HepG2 (cell line): ENCODE data around the gene VPS13D. TPM values are rescaled to one million over a fixed set of nuclear protein-coding genes. Genes with fewer than 3 reads are reported as not detected.
A peak's percentile ranks its signal among the peaks of the same experiment; 100 is the strongest.

Source experiments
- ATAC-seq: fragments of 200-7000 bp; cut with Tn5 transposase; 3 replicates; pipeline ENCODE4 v1.9.1; 2020; ENCODE audit warnings: mild to moderate bottlenecking, moderate library complexity
- BruUV-seq: library from RNA; stranded (reverse); fragments of 400-500 nt; replicated peaks from 2 replicates; lab custom pipeline; 2021; lab: Mats Ljungman, UMichigan
- CTCF ChIA-PET: fragments of 300-600 bp; formaldehyde crosslinking; extraction: SDS; loops from one replicate; lab custom pipeline; 2021; ENCODE audit warnings: low total read pairs, inconsistent platforms, low intra/inter-chr PET ratio; lab: Yijun Ruan, JAX
- POLR2A ChIA-PET: fragments of 350-600 bp; sonication (Branson Sonifier 250); formaldehyde crosslinking; loops from one replicate; lab custom pipeline; 2020; ENCODE audit warnings: antibody characterized with exemption, inconsistent platforms; lab: Yijun Ruan, JAX
- DNase-seq: peaks from one replicate; pipeline ENCODE4 v3.0.0-alpha.2; 2015; ENCODE audit warnings: low spot score
- FAIRE-seq: peaks from 3 replicates; lab custom pipeline; 2011; peaks lifted over from hg19 to GRCh38; lab: Jason Lieb, UNC
- H2AFZ ChIP-seq: one replicate; pipeline ENCODE4 v1.6.1; 2011; ENCODE audit warnings: low read length, inconsistent platforms
- H3K27ac ChIP-seq: fragments of 300-600 bp; 3 replicates; pipeline ENCODE4 v1.8.0; 2011; ENCODE audit warnings: mixed run types, mild to moderate bottlenecking, mixed read lengths, low read length, inconsistent platforms; ENCODE audit not compliant: insufficient read depth; ENCODE audit errors: extremely low read length
- H3K27me3 ChIP-seq, 2 experiments: fragments of 200-600 bp in 1 of 2; 2 replicates in 1 of 2; 3 replicates in 1 of 2; pipeline versions ENCODE4 v1.6.0 to v1.8.0; 2011; ENCODE audit warnings: low read length in 2 of 2, mild to moderate bottlenecking in 2 of 2, moderate library complexity in 2 of 2, inconsistent platforms in 1 of 2; ENCODE audit not compliant: insufficient read depth in 2 of 2, control insufficient read depth in 1 of 2
- H3K36me3 ChIP-seq, 2 experiments: fragments of 200-600 bp in 1 of 2; replicated peaks in 1 of 2; 2 replicates in 1 of 2; 3 replicates in 1 of 2; pipeline versions ENCODE4 v1.5.1 to v1.8.0; 2011; ENCODE audit warnings: low read length in 2 of 2, inconsistent platforms in 1 of 2; ENCODE audit not compliant: insufficient read depth in 2 of 2, control insufficient read depth in 1 of 2
- H3K4me1 ChIP-seq: 2 replicates; pipeline ENCODE4 v1.5.1; 2012; ENCODE audit warnings: low read length, inconsistent platforms; ENCODE audit not compliant: insufficient read depth
- H3K4me2 ChIP-seq: 2 replicates; pipeline ENCODE4 v1.6.0; 2011; ENCODE audit warnings: low read depth, low read length, inconsistent platforms
- H3K4me3 ChIP-seq, 3 experiments: fragments of 200-600 bp in 1 of 3; sonication (generic), shearing (Covaris generic) in 1 of 3; replicated peaks in 1 of 3; 2 replicates each; pipeline ENCODE4 v1.5.1; 2011 to 2016; ENCODE audit warnings: low read length in 3 of 3, inconsistent platforms in 2 of 3, low read depth in 2 of 3, mild to moderate bottlenecking in 2 of 3, control low read depth in 1 of 3, mixed read lengths in 1 of 3; ENCODE audit not compliant: insufficient read depth in 1 of 3
- H3K79me2 ChIP-seq: one replicate; pipeline ENCODE4 v1.6.1; 2011; ENCODE audit warnings: low read length, inconsistent platforms; ENCODE audit not compliant: insufficient read depth
- H3K9ac ChIP-seq: 2 replicates; pipeline ENCODE4 v1.6.0; 2011; ENCODE audit warnings: mild to moderate bottlenecking, low read depth, low read length, inconsistent platforms; ENCODE audit not compliant: insufficient read depth
- H3K9me3 ChIP-seq: 2 replicates; pipeline ENCODE4 v1.5.1; 2012; ENCODE audit warnings: mild to moderate bottlenecking, low read length
- H4K20me1 ChIP-seq: 2 replicates; pipeline ENCODE4 v1.6.0; 2011; ENCODE audit warnings: inconsistent platforms, mild to moderate bottlenecking, low read length, moderate library complexity; ENCODE audit not compliant: insufficient read depth
- AGO2 ChIP-seq: fragments of 200-400 bp; formaldehyde crosslinking; optimal IDR thresholded peaks from 2 replicates; pipeline ENCODE3; 2017; ENCODE audit warnings: mild to moderate bottlenecking, low read depth, low read length, moderate library complexity
- MED8 ChIP-seq: sonication (generic); formaldehyde crosslinking; IDR thresholded peaks from 2 replicates; pipeline ENCODE4 v1.8.1; 2023; ENCODE audit warnings: mild to moderate bottlenecking, missing genetic modification reagents; ENCODE audit not compliant: insufficient replicate concordance
- NFE2 ChIP-seq: sonication (generic); formaldehyde crosslinking; IDR thresholded peaks from 2 replicates; pipeline ENCODE4 v1.4.0; 2020; ENCODE audit warnings: missing genetic modification reagents
- RNF2 ChIP-seq: fragments of 450-650 bp; conservative IDR thresholded peaks from 2 replicates; pipeline ENCODE4 v1.6.1; 2016; ENCODE audit warnings: low read depth
- TBX3 ChIP-seq: fragments of 450-650 bp; IDR thresholded peaks from 2 replicates; pipeline ENCODE4 v1.6.1; 2017; ENCODE audit warnings: antibody characterized with exemption, mild to moderate bottlenecking, inconsistent platforms, borderline replicate concordance
- ZNF235 ChIP-seq: sonication (generic); formaldehyde crosslinking; IDR thresholded peaks from 2 replicates; pipeline ENCODE4 v1.8.1; 2023; ENCODE audit warnings: mild to moderate bottlenecking, missing genetic modification reagents, borderline replicate concordance
- ZNF549 ChIP-seq: sonication (generic); formaldehyde crosslinking; IDR thresholded peaks from 2 replicates; pipeline ENCODE4 v1.5.0; 2020; ENCODE audit warnings: missing genetic modification reagents
- ZNF768 ChIP-seq: sonication (generic); formaldehyde crosslinking; IDR thresholded peaks from 2 replicates; pipeline ENCODE4 v1.4.0; 2020; ENCODE audit warnings: missing genetic modification reagents
- WGBS: methylation state at CpG from one replicate; pipeline ENCODE4 v1.1.6; 2017; ENCODE audit warnings: low lambda C conversion rate; 5-methylcytosine and 5-hydroxymethylcytosine counted together
- in situ Hi-C: cut with HindIII; loops from 2 replicates; pipeline ENCODE4 v1.10.0; 2017; ENCODE audit warnings: low pct_unique_long_range_greater_than_20kb; ENCODE audit not compliant: extremely low pct_ligation_motif_present
- intact Hi-C: fragments of 100-400 bp; cut with micrococcal nuclease; formaldehyde crosslinking; loops from one replicate; pipeline ENCODE4 v1.10.0; 2022; ENCODE audit not compliant: unreplicated experiment
- polyA plus RNA-seq, 8 experiments: library from polyadenylated mRNA; depleted of rRNA in 3 of 8; stranded (reverse) in 7 of 8; unstranded in 1 of 8; fragments of >200 nt; fragmentation: Illumina TruSeq in 4 of 8; extraction: Trizol in 4 of 8; gene quantifications; 2 replicates each; pipeline versions ENCODE4 v1.2.1 to v1.2.3, GENCODE V29; 2011 to 2016; ENCODE audit warnings: low read depth in 4 of 8, missing spikeins in 1 of 8, mixed read lengths in 1 of 8; ENCODE audit not compliant: insufficient read depth in 1 of 8
- total RNA-seq, 5 experiments: library from RNA; depleted of rRNA; stranded (reverse); fragments of >200 nt; fragmentation: Illumina TruSeq; extraction: Trizol; gene quantifications; 2 replicates each; pipeline ENCODE4 v1.2.3, GENCODE V29; 2016; ENCODE audit warnings: low read depth in 1 of 5
- TF ChIP-seq, protein P1 (sequence below): sonication (generic); formaldehyde crosslinking; IDR thresholded peaks from 2 replicates; pipeline ENCODE4 v1.4.0; 2020; ENCODE audit warnings: missing genetic modification reagents

Gene VPS13D
- total and polyA plus RNA-seq, 2 of the 13 experiments (the other 11 are each of a cell fraction or from before 2014, with no cell fraction given), result 8.6 to 13.9 TPM

DNA sequence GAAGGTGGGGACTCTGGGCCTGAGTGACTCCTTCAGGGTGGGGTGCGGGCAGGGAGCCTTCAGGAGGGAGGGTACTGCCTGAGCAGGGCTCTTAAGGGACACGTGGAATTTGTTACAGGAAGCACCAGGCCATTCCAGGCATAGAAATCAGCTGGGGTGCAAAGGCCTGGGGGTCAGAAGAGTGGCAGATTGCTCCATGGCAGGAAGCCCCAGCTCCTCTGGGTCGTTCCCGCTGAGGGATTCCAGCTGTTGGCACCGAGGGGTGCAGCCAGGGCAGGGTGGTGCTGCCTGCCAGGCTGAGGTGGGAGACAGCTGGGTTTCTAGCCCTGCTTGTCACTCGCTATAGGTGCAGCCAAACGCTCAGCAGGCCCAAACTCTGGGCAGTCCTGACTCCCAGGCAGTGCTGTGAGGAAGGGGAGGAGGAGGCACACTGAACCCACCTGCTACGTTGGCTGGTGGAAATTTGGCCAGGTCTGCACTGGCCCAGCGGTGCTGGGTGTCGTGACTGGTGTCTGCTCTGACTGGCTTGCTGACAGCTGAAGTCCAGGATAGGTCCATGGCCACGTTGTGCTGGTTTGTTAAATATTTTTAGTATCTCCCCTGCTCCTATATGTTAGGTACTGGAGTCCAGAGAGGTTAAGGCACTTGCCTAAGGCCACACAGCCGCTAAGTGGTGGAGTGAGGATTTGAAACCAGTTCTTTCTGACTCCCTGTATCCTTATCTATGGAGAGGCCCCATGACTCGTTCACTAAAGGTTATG lies 43.7 kb upstream of the VPS13D start:
- H4K20me1 ChIP-seq, result no peaks in the 10 kb centered on the region
- H3K27ac ChIP-seq, result no peak overlapping the region
- in situ Hi-C loops, result no loop called here
- H3K9me3 ChIP-seq, result no peaks in the 10 kb centered on the region
- POLR2A ChIA-PET, result no interaction called here
- H3K36me3 ChIP-seq, result no peaks in the 10 kb centered on the region
- H3K4me3 ChIP-seq, result peak overlapping the region in 1 of 3 experiments; percentile 51; a peak in 1 of 6 replicates
- BruUV-seq, result no TSS peak
- H2AFZ ChIP-seq, result no peak overlapping the region
- TF ChIP-seq AGO2, result no peak
- peak; percentile 90 for TF ChIP-seq ZNF768 (CRISPR knock-in tag)
- TF ChIP-seq, protein P1, sequence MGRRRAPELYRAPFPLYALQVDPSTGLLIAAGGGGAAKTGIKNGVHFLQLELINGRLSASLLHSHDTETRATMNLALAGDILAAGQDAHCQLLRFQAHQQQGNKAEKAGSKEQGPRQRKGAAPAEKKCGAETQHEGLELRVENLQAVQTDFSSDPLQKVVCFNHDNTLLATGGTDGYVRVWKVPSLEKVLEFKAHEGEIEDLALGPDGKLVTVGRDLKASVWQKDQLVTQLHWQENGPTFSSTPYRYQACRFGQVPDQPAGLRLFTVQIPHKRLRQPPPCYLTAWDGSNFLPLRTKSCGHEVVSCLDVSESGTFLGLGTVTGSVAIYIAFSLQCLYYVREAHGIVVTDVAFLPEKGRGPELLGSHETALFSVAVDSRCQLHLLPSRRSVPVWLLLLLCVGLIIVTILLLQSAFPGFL, result no peak
- peak; percentile 36 for ATAC-seq
- no peak for DNase-seq
- WGBS, result 11% methylated on average over 7 of the region's 13 CpGs
- no peaks in the 10 kb centered on the region for H3K79me2 ChIP-seq
- H3K4me2 ChIP-seq, result peak overlapping the region; percentile 62
- peaks cover 44% of the 10 kb centered on the region for H3K4me1 ChIP-seq
- no peak for FAIRE-seq
- CTCF ChIA-PET, result no interaction called here
- peak overlapping the region; percentile 16; the same call in 1 of the 2 replicates for H3K9ac ChIP-seq
- intact Hi-C loops, result no loop called here
- H3K27me3 ChIP-seq, result peaks cover 8 to 31% of the 10 kb centered on the region in 2 experiments; a peak in 4 of 5 replicates

DNA sequence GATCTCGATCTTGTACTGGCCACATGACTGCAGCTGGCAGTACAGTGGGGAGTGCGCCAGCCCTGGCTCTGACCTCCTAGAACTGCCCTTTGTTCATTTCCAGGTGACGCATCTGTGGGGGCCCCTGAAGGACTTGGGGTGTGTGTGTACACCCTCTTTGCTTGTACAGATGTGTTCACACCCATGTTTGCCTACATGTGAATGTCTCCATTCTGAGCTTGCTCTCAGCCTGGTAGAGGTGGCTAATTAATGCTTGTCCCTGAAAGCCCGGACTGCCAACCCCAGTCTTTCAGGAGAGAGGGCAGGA lies 43.2 kb upstream of the VPS13D start:
- Histone ChIP-seq H3K9ac (no peak overlapping the region), H3K4me2 (no peak overlapping the region), H3K9me3 (no peaks in the 10 kb centered on the region), H4K20me1 (no peaks in the 10 kb centered on the region), H2AFZ (no peak overlapping the region), H3K79me2 (no peaks in the 10 kb centered on the region), H3K27me3 (peaks cover 8 to 37% of the 10 kb centered on the region in 2 experiments; a peak in 4 of 5 replicates), H3K4me3 (no peak overlapping the region), H3K27ac (no peak overlapping the region), H3K4me1 (peaks cover 44% of the 10 kb centered on the region), H3K36me3 (no peaks in the 10 kb centered on the region)
- intact Hi-C loops, result no loop called here
- POLR2A ChIA-PET, result no interaction called here
- WGBS, result 0% methylated on average over 2 of the region's 4 CpGs
- CTCF ChIA-PET, result no interaction called here
- TF ChIP-seq RNF2, result no peak
- TF ChIP-seq TBX3, result no peak
- TF ChIP-seq ZNF549 (CRISPR knock-in tag), result no peak
- TF ChIP-seq MED8, result no peak
- no peak for TF ChIP-seq ZNF235 (CRISPR knock-in tag)
- no peak for TF ChIP-seq NFE2 (CRISPR knock-in tag)
- BruUV-seq, result no TSS peak
- FAIRE-seq (no peak), ATAC-seq (no peak), DNase-seq (no peak)
- in situ Hi-C loops, result no loop called here
